Left lung (tissue), 10 donors: ENCODE measurements around the gene PLXNB1. TPM values are rescaled to one million over a fixed set of nuclear protein-coding genes. Genes with fewer than 3 reads are reported as not detected.

Source experiments
- ATAC-seq: fragments of 200-7000 bp; cut with Tn5 transposase; one replicate; pipeline ENCODE4 v1.9.1; 2020; ENCODE audit warnings: moderate library complexity
- DNase-seq, 4 donors: peaks; one replicate each; pipeline ENCODE4 v3.0.0-alpha.2; 2013 to 2020
- H3K27ac ChIP-seq, 2 donors: fragments of 200-600 bp; sonication (generic) in 1 of 2; one replicate each; pipeline versions ENCODE4 v1.5.0 to v1.8.0; 2020 to 2021
- H3K27me3 ChIP-seq, 2 donors: fragments of 200-600 bp; sonication (generic) in 1 of 2; one replicate each; pipeline versions ENCODE4 v1.5.0 to v1.8.0; 2020 to 2021
- H3K36me3 ChIP-seq, 2 donors: fragments of 200-600 bp; sonication (generic) in 1 of 2; one replicate each; pipeline versions ENCODE4 v1.5.0 to v1.8.0; 2020 to 2021
- H3K4me1 ChIP-seq, 2 donors: fragments of 200-600 bp; one replicate each; pipeline ENCODE4 v1.8.0; 2021
- H3K4me3 ChIP-seq, 2 donors: fragments of 200-600 bp; sonication (generic) in 1 of 2; one replicate each; pipeline versions ENCODE4 v1.5.0 to v1.8.0; 2020 to 2021; ENCODE audit warnings: mild to moderate bottlenecking in 1 of 2
- H3K9me3 ChIP-seq, 2 donors: fragments of 200-600 bp; sonication (generic) in 1 of 2; one replicate each; pipeline versions ENCODE4 v1.5.0 to v1.8.0; 2020 to 2021
- CTCF ChIP-seq, 2 donors: fragments of 200-600 bp; sonication (generic) in 1 of 2; IDR thresholded peaks; one replicate each; pipeline versions ENCODE4 v1.5.0 to v1.8.0; 2021; ENCODE audit warnings: antibody characterized with exemption in 2 of 2
- intact Hi-C, 2 donors: fragments of 100-400 bp; cut with DNase I; formaldehyde crosslinking; loops; one replicate each; pipeline versions ENCODE4 v1.11.2 to v1.14.2; 2022
- polyA plus RNA-seq, 6 donors: library from polyadenylated mRNA; unstranded; fragments of 120-200 nt; gene quantifications; one replicate each; pipeline ENCODE4 v1.2.1, GENCODE V29; 2013; ENCODE audit not compliant: insufficient read length in 6 of 6
- total RNA-seq, 2 donors: library from RNA; stranded (reverse); fragmentation: NEBNext Ultra II Directional; extraction: Animal tissue kit (Norgen Biotek cat#: 25700); gene quantifications; one replicate each; pipeline ENCODE4 v1.2.1, GENCODE V29; 2021
- donor health status: DM: no; HTN: yes; CAD: no.
- donor health status: DM: no; HTN: no; CAD: no.

Gene PLXNB1
- total and polyA plus RNA-seq, 8 donors: 65.0 to 161 (median 109) TPM

DNA sequence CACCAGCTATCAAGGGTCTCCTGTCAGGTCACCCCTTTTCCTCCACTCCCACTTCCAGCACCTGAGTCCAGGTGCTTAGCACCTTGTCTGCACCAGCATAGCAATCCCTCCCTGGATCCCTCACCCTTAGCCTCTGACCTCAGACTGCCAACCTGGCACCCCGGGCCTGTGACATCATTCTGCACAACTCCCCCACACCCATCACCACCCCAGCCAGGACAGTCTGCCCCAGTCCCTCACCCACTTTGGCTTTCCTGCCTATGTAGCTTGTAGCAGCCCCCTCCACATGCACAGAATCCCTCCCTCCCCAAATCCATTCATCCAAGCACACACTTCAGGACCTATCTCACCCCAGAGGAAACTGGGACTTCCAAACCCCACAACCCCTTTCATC lies 819 bp upstream of the PLXNB1 start:
- DNase-seq (no peak), ATAC-seq (no peak)
- intact Hi-C loops: no loop called here
- TF ChIP-seq CTCF (IDR thresholded peaks at IDR 0.05): no peak
- Histone ChIP-seq H3K4me3 (no peak overlapping the region), H3K9me3 (no peaks in the 10 kb centered on the region), H3K27ac (peak overlapping the region in 1 of 2 donors; percentile 64), H3K27me3 (peaks cover 0 to 14% of the 10 kb centered on the region in 2 donors), H3K36me3 (peaks cover 0 to 18% of the 10 kb centered on the region in 2 donors), H3K4me1 (peaks cover 32 to 44% of the 10 kb centered on the region in 2 donors)

DNA sequence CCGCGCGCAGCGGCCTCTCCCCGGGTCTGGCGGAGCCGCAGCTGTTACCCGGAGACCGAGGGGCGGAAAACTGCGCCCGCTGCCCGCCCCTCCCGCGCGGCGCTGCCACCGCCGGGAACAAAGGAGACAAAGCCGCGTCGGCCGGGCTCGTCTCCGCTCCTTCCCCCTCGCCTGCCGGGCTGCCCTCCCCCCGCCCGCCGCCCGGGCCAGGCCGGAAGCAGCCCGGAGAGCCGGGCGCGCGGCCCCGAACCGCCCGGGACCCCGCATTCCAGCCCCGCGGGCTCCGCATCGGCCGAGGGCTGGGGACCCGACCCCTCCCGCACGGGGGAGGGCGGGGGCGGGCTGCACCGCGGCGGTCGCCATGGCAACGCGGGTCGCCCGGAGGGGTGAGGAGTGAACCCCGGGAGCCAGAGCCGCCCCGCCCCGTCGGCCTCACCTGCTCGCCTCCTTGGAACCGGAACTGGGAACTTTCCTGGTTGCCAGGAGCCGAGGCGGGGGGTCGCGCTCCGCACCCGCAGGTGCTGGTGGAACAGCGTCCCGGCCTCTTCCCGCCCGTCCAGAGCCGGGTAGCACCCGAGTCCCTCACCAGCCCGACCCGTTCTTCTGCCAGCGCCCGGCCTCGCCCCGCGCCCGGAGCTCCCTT lies 448 bp downstream of the PLXNB1 start:
- peak overlapping the region; percentile 77 to 87 for H3K27ac ChIP-seq
- no peak for TF ChIP-seq CTCF (IDR thresholded peaks at IDR 0.05)
- DNase-seq (peak; percentile 51 to 92 (median 72)), ATAC-seq (peak; percentile 55)
- peaks cover 34 to 50% of the 10 kb centered on the region in 2 donors for H3K4me1 ChIP-seq
- H3K4me3 ChIP-seq: peak overlapping the region; percentile 67 to 68
- H3K27me3 ChIP-seq: peaks cover 0 to 14% of the 10 kb centered on the region in 2 donors
- H3K9me3 ChIP-seq: no peaks in the 10 kb centered on the region
- H3K36me3 ChIP-seq: peaks cover 0 to 18% of the 10 kb centered on the region in 2 donors
- intact Hi-C loops: no loop called here

GRCh38 chr3:48428572-48429316 lies 1.1 kb downstream of the PLXNB1 start:
- Histone ChIP-seq H3K27ac (peak overlapping the region; percentile 77 to 87), H3K4me3 (peak overlapping the region; percentile 67 to 68), H3K36me3 (peaks cover 0 to 18% of the 10 kb centered on the region in 2 donors), H3K9me3 (no peaks in the 10 kb centered on the region), H3K27me3 (peaks cover 0 to 14% of the 10 kb centered on the region in 2 donors), H3K4me1 (peaks cover 28 to 50% of the 10 kb centered on the region in 2 donors)
- intact Hi-C loops: no loop called here
- TF ChIP-seq CTCF (IDR thresholded peaks at IDR 0.05): no peak
- DNase-seq (peak in 3 of 4 donors; percentile 51 to 77 (median 70)), ATAC-seq (peak; percentile 48)

- H3K27ac ChIP-seq: peak overlapping the region; percentile 77 to 87
- H3K9me3 ChIP-seq: no peaks in the 10 kb centered on the region
- peaks cover 0 to 17% of the 10 kb centered on the region in 2 donors for H3K36me3 ChIP-seq
- H3K27me3 ChIP-seq: peaks cover 0 to 14% of the 10 kb centered on the region in 2 donors
- no peak for TF ChIP-seq CTCF (IDR thresholded peaks at IDR 0.05)
- DNase-seq (no peak), ATAC-seq (no peak)
- H3K4me3 ChIP-seq: peak overlapping the region; percentile 67 to 68
- intact Hi-C loops: no loop called here
- peaks cover 27 to 50% of the 10 kb centered on the region in 2 donors for H3K4me1 ChIP-seq
Observed at GRCh38 chr3:48428088-48428571, 1.8 kb downstream of the PLXNB1 start.

DNA sequence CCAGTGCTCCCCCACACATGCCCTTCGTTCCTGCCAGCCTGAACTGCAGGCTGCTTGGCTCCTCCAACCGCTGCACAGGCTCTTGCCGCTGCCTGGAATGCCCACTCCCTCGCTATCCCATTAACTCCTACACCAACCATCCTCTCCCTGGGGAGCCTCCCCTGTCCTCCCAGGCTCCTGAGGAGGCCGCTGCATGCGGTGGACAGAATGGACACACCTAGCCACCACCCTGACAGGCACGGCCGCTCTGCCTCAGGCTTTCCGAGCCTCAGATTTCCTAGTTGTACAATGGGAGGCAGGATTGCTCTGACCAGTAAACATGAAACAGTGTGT lies 2.3 kb downstream of the PLXNB1 start:
- Histone ChIP-seq H3K36me3 (peaks cover 0 to 12% of the 10 kb centered on the region in 2 donors), H3K27me3 (peaks cover 0 to 14% of the 10 kb centered on the region in 2 donors), H3K9me3 (no peaks in the 10 kb centered on the region), H3K4me3 (peak overlapping the region in 1 of 2 donors; percentile 67), H3K27ac (no peak overlapping the region), H3K4me1 (peaks cover 27 to 50% of the 10 kb centered on the region in 2 donors)
- intact Hi-C loops: no loop called here
- no peak for ATAC-seq
- TF ChIP-seq CTCF (IDR thresholded peaks at IDR 0.05): no peak
- no peak for DNase-seq
